22Rv1 (cell line): ENCODE data around the gene ZBTB9.

Experiments
- ZFX ChIP-seq: fragments of 450-650 bp; IDR thresholded peaks from 2 replicates; pipeline ENCODE4 v1.6.1; 2017; ENCODE audit warnings: antibody characterized with exemption, borderline replicate concordance
- TF ChIP-seq, protein P1 (sequence below): fragments of 450-650 bp; IDR thresholded peaks from 2 replicates; pipeline ENCODE4 v1.5.1; 2017; ENCODE audit warnings: mild to moderate bottlenecking

DNA sequence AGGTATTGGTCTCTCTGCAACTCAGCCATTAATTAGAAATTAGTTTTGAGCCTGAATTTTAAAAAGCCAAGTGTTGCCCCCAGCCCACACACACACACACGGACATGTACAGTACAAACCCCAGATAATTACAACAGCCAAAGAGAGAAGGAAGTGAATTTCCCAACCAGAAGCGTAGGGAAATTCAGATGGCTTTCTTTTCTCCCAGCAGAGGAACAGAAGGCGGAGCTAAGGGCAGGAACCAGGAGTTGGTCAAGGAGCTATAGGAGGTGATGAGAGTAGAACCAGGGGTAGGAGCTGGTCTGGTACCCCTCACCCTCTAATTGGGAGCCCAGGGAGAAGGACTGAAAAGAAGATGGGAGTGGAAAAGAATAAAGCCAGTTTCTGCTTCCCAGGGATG lies 3.9 kb upstream of the ZBTB9 start:
- TF ChIP-seq, protein P1, sequence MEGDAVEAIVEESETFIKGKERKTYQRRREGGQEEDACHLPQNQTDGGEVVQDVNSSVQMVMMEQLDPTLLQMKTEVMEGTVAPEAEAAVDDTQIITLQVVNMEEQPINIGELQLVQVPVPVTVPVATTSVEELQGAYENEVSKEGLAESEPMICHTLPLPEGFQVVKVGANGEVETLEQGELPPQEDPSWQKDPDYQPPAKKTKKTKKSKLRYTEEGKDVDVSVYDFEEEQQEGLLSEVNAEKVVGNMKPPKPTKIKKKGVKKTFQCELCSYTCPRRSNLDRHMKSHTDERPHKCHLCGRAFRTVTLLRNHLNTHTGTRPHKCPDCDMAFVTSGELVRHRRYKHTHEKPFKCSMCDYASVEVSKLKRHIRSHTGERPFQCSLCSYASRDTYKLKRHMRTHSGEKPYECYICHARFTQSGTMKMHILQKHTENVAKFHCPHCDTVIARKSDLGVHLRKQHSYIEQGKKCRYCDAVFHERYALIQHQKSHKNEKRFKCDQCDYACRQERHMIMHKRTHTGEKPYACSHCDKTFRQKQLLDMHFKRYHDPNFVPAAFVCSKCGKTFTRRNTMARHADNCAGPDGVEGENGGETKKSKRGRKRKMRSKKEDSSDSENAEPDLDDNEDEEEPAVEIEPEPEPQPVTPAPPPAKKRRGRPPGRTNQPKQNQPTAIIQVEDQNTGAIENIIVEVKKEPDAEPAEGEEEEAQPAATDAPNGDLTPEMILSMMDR, result no peak
- no peak for TF ChIP-seq ZFX
